HG02885 (cell line): ENCODE results near the gene NUP214.
"Not testable (repeated sequence)": the region's sequence is repeated elsewhere in the genome, so short reads cannot be mapped to it uniquely, and the experiment has no call there.

Experiments used
- ATAC-seq: cut with Tn5 transposase; IDR thresholded peaks from one replicate; pipeline ENCODE4 v1.9.1; 2021; ENCODE audit warnings: mild to moderate bottlenecking; ENCODE audit not compliant: unreplicated experiment, poor library complexity

NUP214 gene

GRCh38 chr9:131227112-131227958, 101.9 kb downstream of the NUP214 start:
- ATAC-seq, result no peak

- no peak for ATAC-seq
These were observed 102.6 kb downstream of the NUP214 start for GRCh38 chr9:131227959-131228460.

GRCh38 chr9:131228988-131229387, 103.6 kb downstream of the NUP214 start:
- no peak for ATAC-seq

- no peak for ATAC-seq
These were observed 108.2 kb downstream of the NUP214 start for GRCh38 chr9:131233556-131233955.

GRCh38 chr9:131233995-131234394, 108.6 kb downstream of the NUP214 start:
- no peak for ATAC-seq

GRCh38 chr9:131234799-131235479, 109.6 kb downstream of the NUP214 start:
- ATAC-seq, result no peak

GRCh38 chr9:131235480-131235851, 110.1 kb downstream of the NUP214 start:
- no peak for ATAC-seq

GRCh38 chr9:131236161-131236560, 110.8 kb downstream of the NUP214 start:
- ATAC-seq, result no peak

GRCh38 chr9:131236761-131237160, 111.4 kb downstream of the NUP214 start:
- no peak for ATAC-seq

GRCh38 chr9:131237291-131237690, 111.9 kb downstream of the NUP214 start:
- ATAC-seq, result no peak

GRCh38 chr9:131237931-131238401, 112.6 kb downstream of the NUP214 start:
- ATAC-seq, result peak; percentile 85

- ATAC-seq, result peak; percentile 13
These were observed 113.1 kb downstream of the NUP214 start for GRCh38 chr9:131238402-131239021.

GRCh38 chr9:131239161-131239975, 114.0 kb downstream of the NUP214 start:
- no peak for ATAC-seq

- ATAC-seq, result no peak
These were observed 114.9 kb downstream of the NUP214 start for GRCh38 chr9:131240047-131240921.

- not testable (repeated sequence) for ATAC-seq
These were observed 118.9 kb downstream of the NUP214 start for GRCh38 chr9:131244331-131244730.

GRCh38 chr9:131246618-131247017, 121.2 kb downstream of the NUP214 start:
- ATAC-seq, result no peak

- no peak for ATAC-seq
These were observed 126.7 kb downstream of the NUP214 start for GRCh38 chr9:131252120-131252519.

- peak; percentile 28 for ATAC-seq
These were observed 128.6 kb downstream of the NUP214 start for GRCh38 chr9:131253891-131254491.

GRCh38 chr9:131254626-131255025, 129.2 kb downstream of the NUP214 start:
- ATAC-seq, result no peak
